GM23248 (cell line): ENCODE data around the gene SKAP2. TPM values are rescaled to one million over a fixed set of nuclear protein-coding genes. Genes with fewer than 3 reads are reported as not detected.
A peak's percentile ranks its signal among the peaks of the same experiment; 100 is the strongest.

ENCODE experiments used
- DNase-seq: peaks from one replicate; pipeline ENCODE4 v3.0.0-alpha.2; 2015
- H2AFZ ChIP-seq: fragments of 200-600 bp; sonication (generic); 2 replicates; pipeline ENCODE4 v1.6.1; 2016; ENCODE audit warnings: antibody characterized with exemption
- H3F3A ChIP-seq: fragments of 200-600 bp; sonication (generic); 2 replicates; pipeline ENCODE4 v1.6.1; 2016; ENCODE audit warnings: mild to moderate bottlenecking, antibody characterized with exemption, mixed run types; ENCODE audit not compliant: insufficient read depth
- H3K27ac ChIP-seq: fragments of 200-600 bp; sonication (generic); 2 replicates; pipeline ENCODE4 v1.5.1; 2016; ENCODE audit warnings: mild to moderate bottlenecking
- H3K27me3 ChIP-seq: fragments of 200-600 bp; sonication (generic); replicated peaks from 2 replicates; pipeline ENCODE4 v1.6.1; 2016; ENCODE audit warnings: mild to moderate bottlenecking; ENCODE audit not compliant: insufficient read depth
- H3K36me3 ChIP-seq: fragments of 200-600 bp; sonication (generic); 2 replicates; pipeline ENCODE4 v1.6.1; 2016; ENCODE audit warnings: low read depth, mild to moderate bottlenecking
- H3K4me1 ChIP-seq: fragments of 200-600 bp; sonication (generic); 2 replicates; pipeline ENCODE4 v1.6.1; 2016; ENCODE audit warnings: mild to moderate bottlenecking; ENCODE audit not compliant: insufficient read depth
- H3K4me2 ChIP-seq: fragments of 200-600 bp; sonication (generic); one replicate; pipeline ENCODE4 v1.6.1; 2016; ENCODE audit warnings: mild to moderate bottlenecking; ENCODE audit not compliant: unreplicated experiment
- H3K4me3 ChIP-seq: fragments of 200-600 bp; sonication (generic); 2 replicates; pipeline ENCODE4 v1.5.1; 2016; ENCODE audit warnings: mild to moderate bottlenecking
- H3K79me2 ChIP-seq: fragments of 200-600 bp; sonication (generic); 2 replicates; pipeline ENCODE4 v1.6.1; 2016; ENCODE audit warnings: mild to moderate bottlenecking; ENCODE audit not compliant: insufficient read depth
- H3K9ac ChIP-seq: fragments of 200-600 bp; sonication (generic); 2 replicates; pipeline ENCODE4 v1.6.1; 2016; ENCODE audit warnings: mild to moderate bottlenecking
- H3K9me2 ChIP-seq: fragments of 200-600 bp; sonication (generic); 2 replicates; pipeline ENCODE4 v1.6.1; 2016; ENCODE audit warnings: mixed run types, mild to moderate bottlenecking, moderate library complexity; ENCODE audit not compliant: insufficient read depth
- H3K9me3 ChIP-seq: fragments of 200-600 bp; sonication (generic); one replicate; pipeline ENCODE4 v1.6.1; 2017; ENCODE audit warnings: low read depth
- H4K20me1 ChIP-seq: fragments of 200-600 bp; sonication (generic); 2 replicates; pipeline ENCODE4 v1.6.0; 2016; ENCODE audit not compliant: insufficient read depth
- EZH2 ChIP-seq: fragments of 200-600 bp; sonication (generic); IDR thresholded peaks from 2 replicates; pipeline ENCODE4 v1.6.1; 2018; ENCODE audit warnings: antibody characterized with exemption, mild to moderate bottlenecking; ENCODE audit not compliant: insufficient read depth, poor library complexity, severe bottlenecking
- EZH2phosphoT487 ChIP-seq: fragments of 200-600 bp; sonication (generic); IDR thresholded peaks from 2 replicates; pipeline ENCODE4 v1.6.1; 2018; ENCODE audit warnings: antibody characterized with exemption, moderate library complexity, mild to moderate bottlenecking, low read depth; ENCODE audit not compliant: insufficient read depth
- WGBS, 2 experiments: methylation state at CpG; one replicate each; pipeline ENCODE4 v1.1.6; 2015 to 2017; ENCODE audit warnings: low lambda C conversion rate in 2 of 2, low coverage in 1 of 2; ENCODE audit errors: missing lambda C conversion rate in 2 of 2; 5-methylcytosine and 5-hydroxymethylcytosine counted together
- in situ Hi-C: fragments of 300-500 bp; cut with MboI; formaldehyde crosslinking; loops from 2 replicates; pipeline ENCODE4 v1.15.0; 2020
- polyA plus RNA-seq: library from polyadenylated mRNA; unstranded; fragments of >200 nt; fragmentation: Nextera tagmentation; extraction: Ambion mirVana; gene quantifications from 2 replicates; pipeline ENCODE4 v1.2.1, GENCODE V29; 2016
- total RNA-seq: library from RNA; depleted of rRNA; stranded (reverse); fragments of >200 nt; shearing (Covaris generic); gene quantifications from 2 replicates; pipeline ENCODE4 v1.2.3, GENCODE V29; 2014

The SKAP2 gene
- total and polyA plus RNA-seq, 2 experiments from 2014 or later, result 18.7 to 28.9 TPM

DNA sequence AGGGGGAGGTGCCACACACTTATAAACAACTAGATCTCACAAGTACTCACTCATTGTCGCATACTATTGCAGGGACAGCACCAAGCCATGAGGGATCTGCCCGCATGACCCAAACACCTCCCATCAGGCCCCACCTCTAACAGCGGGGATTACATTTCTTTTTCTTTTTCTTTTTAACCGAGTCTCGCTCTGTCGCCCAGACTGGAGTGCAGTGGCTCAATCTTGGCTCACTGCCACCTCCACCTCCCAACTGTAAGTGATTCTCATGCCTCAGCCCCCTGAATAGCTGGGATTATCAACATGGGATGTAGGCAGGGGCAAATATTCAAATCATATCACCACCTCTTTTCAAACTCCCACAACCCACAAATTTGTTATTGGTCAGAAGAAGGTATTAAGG is 76.7 kb downstream of the SKAP2 start:
- Histone ChIP-seq H3K79me2 (no peaks in the 10 kb centered on the region), H3K27me3 (no peaks in the 10 kb centered on the region), H3K9me3 (no peaks in the 10 kb centered on the region), H3K27ac (no peak overlapping the region), H3K9me2 (no peaks in the 10 kb centered on the region), H3K4me3 (no peak overlapping the region), H2AFZ (no peak overlapping the region), H3K4me2 (no peak overlapping the region), H3K9ac (no peak overlapping the region), H3F3A (no peaks in the 10 kb centered on the region), H3K36me3 (no peaks in the 10 kb centered on the region), H4K20me1 (no peaks in the 10 kb centered on the region), H3K4me1 (no peaks in the 10 kb centered on the region)
- WGBS, 2 experiments, result 79 to 91% methylated on average over 6 of the region's 6 CpGs
- in situ Hi-C loops, result no loop called here
- no peak for DNase-seq
- no peak for TF ChIP-seq EZH2
- no peak for TF ChIP-seq EZH2phosphoT487

DNA sequence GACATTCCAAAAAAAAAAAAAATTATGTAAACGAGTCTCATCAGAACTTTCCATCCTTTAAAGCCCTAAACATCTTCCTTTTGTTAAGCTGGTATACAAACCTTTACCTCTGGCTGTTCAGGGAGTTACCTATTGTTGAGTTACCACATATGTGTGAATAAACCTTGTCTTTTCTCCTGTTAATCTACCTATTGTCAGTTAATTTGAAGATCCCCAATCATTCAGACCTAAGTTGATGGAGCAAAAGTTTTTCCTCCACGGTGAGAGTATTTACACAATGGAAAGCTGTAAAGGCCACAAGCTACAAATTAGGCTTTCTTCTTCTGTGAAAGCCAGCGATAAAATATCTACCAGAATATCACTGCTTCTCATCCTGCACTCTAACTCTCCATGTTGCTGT is 80.3 kb downstream of the SKAP2 start:
- H3K36me3 ChIP-seq, result no peaks in the 10 kb centered on the region
- no peak overlapping the region for H3K4me2 ChIP-seq
- 56 to 59% methylated on average over 3 of the region's 3 CpGs for WGBS, 2 experiments
- no peak overlapping the region for H3K27ac ChIP-seq
- TF ChIP-seq EZH2, result no peak
- no peak for TF ChIP-seq EZH2phosphoT487
- H3K27me3 ChIP-seq, result no peaks in the 10 kb centered on the region
- H3K79me2 ChIP-seq, result no peaks in the 10 kb centered on the region
- H2AFZ ChIP-seq, result no peak overlapping the region
- no peak overlapping the region for H3K4me3 ChIP-seq
- DNase-seq, result no peak
- H3K9ac ChIP-seq, result no peak overlapping the region
- no peaks in the 10 kb centered on the region for H4K20me1 ChIP-seq
- no peaks in the 10 kb centered on the region for H3F3A ChIP-seq
- H3K9me3 ChIP-seq, result no peaks in the 10 kb centered on the region
- H3K4me1 ChIP-seq, result no peaks in the 10 kb centered on the region
- in situ Hi-C loops, result no loop called here
- no peaks in the 10 kb centered on the region for H3K9me2 ChIP-seq

DNA sequence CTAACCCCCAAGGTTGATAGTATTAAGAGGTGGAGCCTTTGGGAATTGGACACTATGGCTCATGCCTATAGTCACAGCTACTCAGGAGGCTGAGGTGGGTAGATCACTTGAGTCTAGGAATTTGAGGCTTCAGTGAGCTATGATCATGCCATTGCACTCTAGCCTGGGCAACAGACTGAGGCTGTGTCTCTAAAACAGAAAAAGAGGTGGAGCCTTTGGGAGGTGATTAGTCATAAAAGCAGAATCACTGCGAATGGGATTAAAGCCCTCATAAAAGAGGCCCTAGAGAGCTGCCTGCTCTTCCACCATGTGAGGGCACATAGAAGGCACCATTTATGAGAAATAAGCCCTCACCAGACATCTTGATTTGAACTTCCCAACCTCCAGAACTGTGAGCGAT is 81.9 kb downstream of the SKAP2 start:
- Histone ChIP-seq H3K79me2 (no peaks in the 10 kb centered on the region), H3K4me2 (no peak overlapping the region), H4K20me1 (no peaks in the 10 kb centered on the region), H3K27ac (no peak overlapping the region), H3K9me2 (no peaks in the 10 kb centered on the region), H3K27me3 (no peaks in the 10 kb centered on the region), H3K9me3 (no peaks in the 10 kb centered on the region), H3K4me1 (no peaks in the 10 kb centered on the region), H3K9ac (no peak overlapping the region), H3F3A (no peaks in the 10 kb centered on the region), H3K36me3 (no peaks in the 10 kb centered on the region), H2AFZ (no peak overlapping the region), H3K4me3 (no peak overlapping the region)
- in situ Hi-C loops, result no loop called here
- WGBS, 2 experiments, result 82 to 86% methylated on average over 2 of the region's 2 CpGs
- DNase-seq, result peak; percentile 12
- TF ChIP-seq EZH2 (no peak), EZH2phosphoT487 (no peak)

- in situ Hi-C loops, result no loop called here
- no peak overlapping the region for H3K9ac ChIP-seq
- no peak for TF ChIP-seq EZH2
- no peak for TF ChIP-seq EZH2phosphoT487
- no peaks in the 10 kb centered on the region for H3K79me2 ChIP-seq
- no peaks in the 10 kb centered on the region for H3K4me1 ChIP-seq
- 95 to 100% methylated on average over 1 of the region's 1 CpG for WGBS, 2 experiments
- no peak overlapping the region for H3K4me3 ChIP-seq
- H4K20me1 ChIP-seq, result no peaks in the 10 kb centered on the region
- H3K36me3 ChIP-seq, result no peaks in the 10 kb centered on the region
- H3K4me2 ChIP-seq, result no peak overlapping the region
- no peaks in the 10 kb centered on the region for H3K9me2 ChIP-seq
- H3K27me3 ChIP-seq, result no peaks in the 10 kb centered on the region
- H3K27ac ChIP-seq, result no peak overlapping the region
- no peak overlapping the region for H2AFZ ChIP-seq
- no peak for DNase-seq
- no peaks in the 10 kb centered on the region for H3K9me3 ChIP-seq
- H3F3A ChIP-seq, result no peaks in the 10 kb centered on the region
Observed at GRCh38 chr7:26779978-26780595, 84.3 kb downstream of the SKAP2 start.

- Histone ChIP-seq H3K36me3 (no peaks in the 10 kb centered on the region), H3K9ac (no peak overlapping the region), H3K27me3 (no peaks in the 10 kb centered on the region), H4K20me1 (no peaks in the 10 kb centered on the region), H3K79me2 (no peaks in the 10 kb centered on the region), H3K27ac (no peak overlapping the region), H3K4me1 (no peaks in the 10 kb centered on the region), H3F3A (no peaks in the 10 kb centered on the region), H3K9me3 (no peaks in the 10 kb centered on the region), H3K9me2 (no peaks in the 10 kb centered on the region), H3K4me3 (no peak overlapping the region), H3K4me2 (no peak overlapping the region), H2AFZ (no peak overlapping the region)
- no peak for DNase-seq
- in situ Hi-C loops, result no loop called here
- TF ChIP-seq EZH2phosphoT487, result no peak
- no peak for TF ChIP-seq EZH2
Observed at GRCh38 chr7:26777385-26777784, 87.0 kb downstream of the SKAP2 start.
